CD14-positive monocyte (primary cell): ENCODE results near the gene SLCO2A1. TPM values are rescaled to one million over a fixed set of nuclear protein-coding genes. Genes with fewer than 3 reads are reported as not detected.

Source experiments
- DNase-seq, 3 donors: peaks; one replicate each; pipeline ENCODE4 v3.0.0-alpha.2; 2011 to 2022
- H2AFZ ChIP-seq: 2 replicates; pipeline ENCODE4 v1.6.0; 2012; ENCODE audit warnings: mild to moderate bottlenecking, low read depth, low read length, inconsistent platforms; ENCODE audit not compliant: insufficient read depth, poor library complexity, severe bottlenecking
- H3K27ac ChIP-seq, 2 donors: 1 replicate in 1 of 2; 2 replicates in 1 of 2; pipeline ENCODE4 v1.5.1; 2012 to 2013; ENCODE audit warnings: low read length in 2 of 2, control low read depth in 1 of 2, inconsistent platforms in 1 of 2, low read depth in 1 of 2, mild to moderate bottlenecking in 1 of 2
- H3K27me3 ChIP-seq, 2 donors: one replicate each; pipeline versions ENCODE4 v1.6.0 to v1.6.1; 2011 to 2013; ENCODE audit warnings: low read length in 2 of 2; ENCODE audit not compliant: control insufficient read depth in 2 of 2, insufficient read depth in 2 of 2
- H3K36me3 ChIP-seq, 2 donors: replicated peaks in 1 of 2; 1 replicate in 1 of 2; 2 replicates in 1 of 2; pipeline versions ENCODE4 v1.5.1 to v1.6.1; 2012 to 2013; ENCODE audit warnings: low read length in 2 of 2, control low read depth in 1 of 2, inconsistent platforms in 1 of 2, mild to moderate bottlenecking in 1 of 2; ENCODE audit not compliant: insufficient read depth in 2 of 2, control insufficient read depth in 1 of 2
- H3K4me1 ChIP-seq, 2 donors: 1 replicate in 1 of 2; 2 replicates in 1 of 2; pipeline versions ENCODE4 v1.5.1 to v1.6.1; 2012 to 2013; ENCODE audit warnings: low read length in 2 of 2, control low read depth in 1 of 2, inconsistent platforms in 1 of 2, mild to moderate bottlenecking in 1 of 2, moderate library complexity in 1 of 2; ENCODE audit not compliant: insufficient read depth in 2 of 2, control insufficient read depth in 1 of 2
- H3K4me2 ChIP-seq: replicated peaks from 2 replicates; pipeline ENCODE3; 2012; ENCODE audit warnings: low read length, moderate library complexity, mild to moderate bottlenecking; ENCODE audit not compliant: poor library complexity, severe bottlenecking; ENCODE audit errors: extremely low read depth
- H3K4me3 ChIP-seq, 3 experiments: fragments of 200-600 bp in 1 of 3; sonication (generic) in 1 of 3; replicated peaks in 1 of 3; 1 replicate in 2 of 3; 2 replicates in 1 of 3; pipeline ENCODE4 v1.5.1; 2011 to 2013; ENCODE audit warnings: low read length in 3 of 3, mild to moderate bottlenecking in 3 of 3, control low read depth in 2 of 3, low read depth in 2 of 3, inconsistent platforms in 1 of 3, moderate library complexity in 1 of 3
- H3K79me2 ChIP-seq: 2 replicates; pipeline ENCODE4 v1.6.0; 2012; ENCODE audit warnings: mild to moderate bottlenecking, control low read depth, inconsistent platforms, low read length, moderate library complexity; ENCODE audit not compliant: insufficient read depth
- H3K9ac ChIP-seq: 2 replicates; pipeline ENCODE4 v1.6.0; 2017; ENCODE audit warnings: low read length, mild to moderate bottlenecking; ENCODE audit not compliant: insufficient read depth, poor library complexity, severe bottlenecking
- H3K9me3 ChIP-seq, 2 donors: replicated peaks in 1 of 2; 1 replicate in 1 of 2; 2 replicates in 1 of 2; pipeline versions ENCODE4 v1.5.1 to v1.6.1; 2012 to 2013; ENCODE audit warnings: low read length in 2 of 2, control low read depth in 1 of 2; ENCODE audit not compliant: control insufficient read depth in 1 of 2, insufficient read depth in 1 of 2
- H4K20me1 ChIP-seq: 2 replicates; pipeline ENCODE4 v1.6.0; 2012; ENCODE audit warnings: mild to moderate bottlenecking, low read length, control low read depth, moderate library complexity; ENCODE audit not compliant: insufficient read depth
- H3K27ac Mint-ChIP-seq, 7 donors: one replicate each; pipeline ENCODE4 v1.8.0; 2020; ENCODE audit warnings: mild to moderate bottlenecking in 7 of 7, mixed read lengths in 7 of 7, moderate library complexity in 6 of 7, inconsistent platforms in 2 of 7
- H3K27me3 Mint-ChIP-seq, 3 donors: one replicate each; pipeline ENCODE4 v1.8.0; 2021 to 2022; ENCODE audit warnings: low read depth in 3 of 3, mild to moderate bottlenecking in 3 of 3, mixed read lengths in 3 of 3, moderate library complexity in 3 of 3, inconsistent platforms in 1 of 3
- H3K36me3 Mint-ChIP-seq, 2 donors: one replicate each; pipeline ENCODE4 v1.8.0; 2020; ENCODE audit warnings: mixed read lengths in 2 of 2, inconsistent platforms in 1 of 2, mild to moderate bottlenecking in 1 of 2
- H3K4me1 Mint-ChIP-seq: one replicate; pipeline ENCODE4 v1.8.0; 2020; ENCODE audit warnings: mild to moderate bottlenecking, mixed read lengths
- H3K4me3 Mint-ChIP-seq, 2 donors: one replicate each; pipeline ENCODE4 v1.8.0; 2020; ENCODE audit warnings: mild to moderate bottlenecking in 2 of 2, mixed read lengths in 2 of 2, moderate library complexity in 1 of 2
- H3K9me3 Mint-ChIP-seq, 7 donors: one replicate each; pipeline ENCODE4 v1.8.0; 2020 to 2022; ENCODE audit warnings: mixed read lengths in 7 of 7, mild to moderate bottlenecking in 6 of 7, moderate library complexity in 6 of 7, inconsistent platforms in 2 of 7
- WGBS: methylation state at CpG from one replicate; pipeline ENCODE4 v1.1.5; 2013; ENCODE audit warnings: missing lambda C conversion rate; ENCODE audit not compliant: insufficient coverage; 5-methylcytosine and 5-hydroxymethylcytosine counted together
- intact Hi-C, 2 donors: fragments of 100-400 bp; cut with micrococcal nuclease; formaldehyde crosslinking; loops; one replicate each; pipeline versions ENCODE4 v1.15.0 to v1.15.1; 2023
- polyA plus RNA-seq, 3 donors: library from polyadenylated mRNA; depleted of rRNA in 1 of 3; unstranded in 2 of 3; stranded (reverse) in 1 of 3; fragments of 300-500 nt in 2 of 3; fragments of >200 nt in 1 of 3; fragmentation: Illumina TruSeq in 2 of 3; gene quantifications; 1 replicate in 2 of 3; 2 replicates in 1 of 3; pipeline ENCODE4 v1.2.3, GENCODE V29; 2012 to 2021
- TF ChIP-seq, protein P1 (sequence below): fragments of 200-600 bp; IDR thresholded peaks from one replicate; pipeline ENCODE4 v1.8.0; 2022; ENCODE audit warnings: antibody characterized with exemption, mild to moderate bottlenecking

SLCO2A1 gene
- polyA plus RNA-seq, 3 donors: 0.12 TPM; not detected in 2

DNA sequence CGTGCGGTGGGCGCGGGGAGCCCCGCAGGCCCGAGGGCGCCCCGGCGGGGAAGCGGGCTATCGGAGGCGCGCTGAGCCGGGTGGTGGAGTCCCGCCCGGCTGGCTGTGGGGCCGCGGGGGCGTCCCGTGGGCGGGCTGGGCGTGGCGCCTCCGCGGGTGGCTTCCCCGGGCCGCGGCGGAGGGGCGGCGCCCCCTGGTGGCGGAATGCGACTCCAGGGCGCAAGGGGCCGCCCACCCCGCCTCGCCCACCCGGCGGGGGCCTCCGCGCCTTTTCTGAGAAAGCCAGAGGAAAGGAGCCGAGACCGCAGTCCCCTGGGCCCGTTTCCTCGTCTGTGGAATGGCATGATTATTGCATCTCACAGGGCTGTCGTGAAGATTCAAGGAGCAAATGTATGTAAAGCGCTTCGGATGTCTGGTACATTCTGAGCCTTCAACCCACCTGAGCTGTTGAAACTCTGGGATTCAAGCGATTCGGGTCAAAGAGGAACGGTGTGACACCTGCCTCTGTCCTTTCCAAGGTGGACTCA lies 102.1 kb downstream of the SLCO2A1 start:
- peak overlapping the region; percentile 29 to 66 (median 30) for H3K4me3 ChIP-seq
- peak; percentile 9 to 40 (median 10) for DNase-seq
- H3K27ac Mint-ChIP-seq: no peak overlapping the region
- TF ChIP-seq, protein P1, sequence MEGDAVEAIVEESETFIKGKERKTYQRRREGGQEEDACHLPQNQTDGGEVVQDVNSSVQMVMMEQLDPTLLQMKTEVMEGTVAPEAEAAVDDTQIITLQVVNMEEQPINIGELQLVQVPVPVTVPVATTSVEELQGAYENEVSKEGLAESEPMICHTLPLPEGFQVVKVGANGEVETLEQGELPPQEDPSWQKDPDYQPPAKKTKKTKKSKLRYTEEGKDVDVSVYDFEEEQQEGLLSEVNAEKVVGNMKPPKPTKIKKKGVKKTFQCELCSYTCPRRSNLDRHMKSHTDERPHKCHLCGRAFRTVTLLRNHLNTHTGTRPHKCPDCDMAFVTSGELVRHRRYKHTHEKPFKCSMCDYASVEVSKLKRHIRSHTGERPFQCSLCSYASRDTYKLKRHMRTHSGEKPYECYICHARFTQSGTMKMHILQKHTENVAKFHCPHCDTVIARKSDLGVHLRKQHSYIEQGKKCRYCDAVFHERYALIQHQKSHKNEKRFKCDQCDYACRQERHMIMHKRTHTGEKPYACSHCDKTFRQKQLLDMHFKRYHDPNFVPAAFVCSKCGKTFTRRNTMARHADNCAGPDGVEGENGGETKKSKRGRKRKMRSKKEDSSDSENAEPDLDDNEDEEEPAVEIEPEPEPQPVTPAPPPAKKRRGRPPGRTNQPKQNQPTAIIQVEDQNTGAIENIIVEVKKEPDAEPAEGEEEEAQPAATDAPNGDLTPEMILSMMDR: peak; percentile 87
- peak overlapping the region; percentile 24 for H3K9ac ChIP-seq
- no peaks in the 10 kb centered on the region for H4K20me1 ChIP-seq
- no peak overlapping the region for H3K27ac ChIP-seq
- peaks cover 12% of the 10 kb centered on the region for H3K4me1 Mint-ChIP-seq
- H3K9me3 ChIP-seq: no peaks in the 10 kb centered on the region
- H3K4me1 ChIP-seq: peaks cover 9 to 13% of the 10 kb centered on the region in 2 donors
- peak overlapping the region; percentile 81 for H3K4me2 ChIP-seq
- intact Hi-C loops: no loop called here
- WGBS: 1% methylated on average over 48 of the region's 51 CpGs
- H3K36me3 ChIP-seq: no peaks in the 10 kb centered on the region
- H3K36me3 Mint-ChIP-seq: no peaks in the 10 kb centered on the region
- H3K9me3 Mint-ChIP-seq: no peaks in the 10 kb centered on the region
- H3K4me3 Mint-ChIP-seq: peak overlapping the region; percentile 78 to 85
- peaks cover 15 to 27% (median 17%) of the 10 kb centered on the region in 3 donors for H3K27me3 Mint-ChIP-seq
- no peaks in the 10 kb centered on the region for H3K79me2 ChIP-seq
- peaks cover 0 to 13% of the 10 kb centered on the region in 2 donors for H3K27me3 ChIP-seq
- peak overlapping the region; percentile 82 for H2AFZ ChIP-seq

DNA sequence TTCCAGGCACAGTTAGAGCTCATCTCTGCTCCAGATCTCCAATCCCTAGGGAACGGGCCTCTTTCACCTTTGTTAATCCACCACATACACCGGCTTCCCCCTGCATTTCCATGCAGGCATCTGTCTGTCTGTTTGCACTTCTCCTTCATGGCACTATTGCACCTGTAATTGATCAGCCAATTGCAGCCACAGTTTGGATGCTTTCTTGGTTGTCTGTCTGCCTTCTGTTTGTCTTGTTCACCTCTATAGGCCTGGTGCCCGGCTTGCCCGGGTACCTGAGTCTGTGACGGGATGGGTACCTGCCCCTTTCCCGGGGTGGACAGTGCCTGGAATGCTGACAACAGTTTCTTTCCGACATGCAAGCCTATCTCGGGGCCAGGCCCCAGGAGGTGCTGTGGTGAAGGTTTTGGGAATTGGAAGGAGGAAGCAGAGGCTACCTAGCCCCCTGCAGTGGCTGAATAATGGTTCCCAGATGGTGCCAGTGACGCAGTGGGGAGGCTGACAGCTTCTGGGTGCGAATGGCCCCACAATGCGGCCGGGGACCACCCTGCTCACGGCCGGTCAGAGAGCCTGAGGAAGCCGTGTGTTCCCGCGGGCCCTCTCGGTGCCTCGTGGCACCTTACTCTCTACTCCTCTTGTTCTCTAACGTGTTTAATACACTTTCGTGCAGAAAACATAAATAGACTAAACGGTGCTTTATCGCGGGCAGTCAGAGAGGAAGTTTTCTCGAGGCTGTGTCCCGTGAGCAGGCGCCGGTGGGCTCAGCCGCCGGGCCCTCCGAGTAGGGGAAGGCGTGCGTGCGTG lies 102.8 kb downstream of the SLCO2A1 start:
- DNase-seq: no peak
- intact Hi-C loops: no loop called here
- Histone ChIP-seq H3K27me3 (peaks cover 0 to 13% of the 10 kb centered on the region in 2 donors), H4K20me1 (no peaks in the 10 kb centered on the region), H3K4me1 (peaks cover 9 to 13% of the 10 kb centered on the region in 2 donors), H3K9me3 (no peaks in the 10 kb centered on the region), H3K27ac (no peak overlapping the region), H3K4me3 (peak overlapping the region; percentile 29 to 66 (median 30)), H3K36me3 (no peaks in the 10 kb centered on the region), H3K4me2 (peak overlapping the region; percentile 81), H2AFZ (peak overlapping the region; percentile 82), H3K79me2 (no peaks in the 10 kb centered on the region), H3K9ac (peak overlapping the region; percentile 24)
- peaks cover 15 to 27% (median 17%) of the 10 kb centered on the region in 3 donors for H3K27me3 Mint-ChIP-seq
- H3K4me3 Mint-ChIP-seq: peak overlapping the region; percentile 78 to 80
- peaks cover 12% of the 10 kb centered on the region for H3K4me1 Mint-ChIP-seq
- H3K36me3 Mint-ChIP-seq: no peaks in the 10 kb centered on the region
- TF ChIP-seq, protein P1: no peak
- peak overlapping the region in 1 of 7 donors; percentile 6 for H3K27ac Mint-ChIP-seq
- WGBS: 20% methylated on average over 30 of the region's 34 CpGs
- no peaks in the 10 kb centered on the region for H3K9me3 Mint-ChIP-seq
